H9 (cell line): ENCODE measurements around the gene PRSS22. TPM values are rescaled to one million over a fixed set of nuclear protein-coding genes. Genes with fewer than 3 reads are reported as not detected.

Source experiments
- DNase-seq: peaks from one replicate; pipeline ENCODE4 v3.0.0-alpha.2; 2017
- H2AFZ ChIP-seq: one replicate; pipeline ENCODE4 v1.6.1; 2013; ENCODE audit warnings: mild to moderate bottlenecking, low read length, control low read depth, moderate library complexity
- H2AK5ac ChIP-seq: 2 replicates; pipeline ENCODE4 v1.6.1; 2013; ENCODE audit warnings: low read length, control low read depth, mixed read lengths; ENCODE audit not compliant: insufficient read length
- H2BK120ac ChIP-seq: one replicate; pipeline ENCODE4 v1.6.1; 2013; ENCODE audit warnings: low read depth, mild to moderate bottlenecking, low read length, control low read depth, inconsistent platforms; ENCODE audit not compliant: poor library complexity, severe bottlenecking
- H2BK12ac ChIP-seq: 2 replicates; pipeline ENCODE4 v1.6.1; 2013; ENCODE audit warnings: low read length, control low read depth, mixed read lengths, low read depth; ENCODE audit not compliant: insufficient read length
- H2BK15ac ChIP-seq: 2 replicates; pipeline ENCODE4 v1.6.1; 2013; ENCODE audit warnings: low read depth, low read length, control low read depth
- H2BK20ac ChIP-seq: one replicate; pipeline ENCODE4 v1.6.1; 2013; ENCODE audit warnings: low read depth, mild to moderate bottlenecking, low read length, control low read depth, inconsistent platforms; ENCODE audit not compliant: poor library complexity, severe bottlenecking
- H2BK5ac ChIP-seq: 2 replicates; pipeline ENCODE4 v1.6.1; 2013; ENCODE audit warnings: low read length, control low read depth, mixed read lengths; ENCODE audit not compliant: insufficient read length
- H3K14ac ChIP-seq: 2 replicates; pipeline ENCODE4 v1.6.1; 2013; ENCODE audit warnings: low read length, control low read depth; ENCODE audit not compliant: insufficient read depth
- H3K18ac ChIP-seq: 2 replicates; pipeline ENCODE4 v1.6.1; 2013; ENCODE audit warnings: low read depth, mild to moderate bottlenecking, mixed read lengths, low read length, control low read depth; ENCODE audit not compliant: insufficient read length
- H3K23ac ChIP-seq: 2 replicates; pipeline ENCODE4 v1.6.1; 2013; ENCODE audit warnings: low read length, control low read depth, mixed read lengths, low read depth; ENCODE audit not compliant: insufficient read length
- H3K23me2 ChIP-seq: 2 replicates; pipeline ENCODE4 v1.6.1; 2013; ENCODE audit warnings: low read depth, mild to moderate bottlenecking, mixed read lengths, low read length, control low read depth; ENCODE audit not compliant: insufficient read length, poor library complexity, severe bottlenecking
- H3K27ac ChIP-seq: 2 replicates; pipeline ENCODE4 v1.5.1; 2013; ENCODE audit warnings: low read length, control low read depth, mixed read lengths, low read depth; ENCODE audit not compliant: insufficient read length
- H3K27me3 ChIP-seq: 2 replicates; pipeline ENCODE4 v1.6.1; 2013; ENCODE audit warnings: low read length, control low read depth, inconsistent platforms; ENCODE audit not compliant: insufficient read depth
- H3K4ac ChIP-seq: 2 replicates; pipeline ENCODE4 v1.6.1; 2013; ENCODE audit warnings: low read depth, mild to moderate bottlenecking, control low read depth, inconsistent platforms, low read length, moderate library complexity
- H3K4me1 ChIP-seq: 2 replicates; pipeline ENCODE4 v1.6.1; 2013; ENCODE audit warnings: low read length, control low read depth, inconsistent platforms; ENCODE audit not compliant: insufficient read depth
- H3K4me2 ChIP-seq: 2 replicates; pipeline ENCODE4 v1.6.1; 2013; ENCODE audit warnings: low read length, control low read depth, mixed read lengths; ENCODE audit not compliant: insufficient read length, insufficient read depth
- H3K56ac ChIP-seq: 2 replicates; pipeline ENCODE4 v1.6.1; 2013; ENCODE audit warnings: low read depth, mild to moderate bottlenecking, mixed read lengths, low read length, control low read depth; ENCODE audit not compliant: insufficient read length
- H3K79me1 ChIP-seq: 2 replicates; pipeline ENCODE4 v1.6.1; 2013; ENCODE audit warnings: low read depth, mild to moderate bottlenecking, moderate library complexity, low read length, control low read depth, inconsistent platforms; ENCODE audit not compliant: insufficient read depth, poor library complexity, severe bottlenecking
- H3K79me2 ChIP-seq: 2 replicates; pipeline ENCODE4 v1.6.1; 2013; ENCODE audit warnings: low read length, control low read depth, inconsistent platforms; ENCODE audit not compliant: insufficient read depth
- H3K9ac ChIP-seq: 2 replicates; pipeline ENCODE4 v1.6.1; 2013; ENCODE audit warnings: low read length, control low read depth, mixed read lengths; ENCODE audit not compliant: insufficient read length; ENCODE audit errors: extremely low read depth
- H3K9me3 ChIP-seq: one replicate; pipeline ENCODE4 v1.6.1; 2013; ENCODE audit warnings: low read depth, low read length, inconsistent platforms; ENCODE audit not compliant: control insufficient read depth
- H3T11ph ChIP-seq: one replicate; pipeline ENCODE4 v1.6.1; 2013; ENCODE audit warnings: mild to moderate bottlenecking, low read length, control low read depth, inconsistent platforms
- H4K20me1 ChIP-seq: one replicate; pipeline ENCODE4 v1.6.1; 2013; ENCODE audit not compliant: control insufficient read depth, insufficient read length, insufficient read depth
- H4K5ac ChIP-seq: 2 replicates; pipeline ENCODE4 v1.6.1; 2013; ENCODE audit warnings: low read depth, mild to moderate bottlenecking, mixed read lengths, low read length, control low read depth; ENCODE audit not compliant: insufficient read length
- H4K8ac ChIP-seq: replicated peaks from 2 replicates; pipeline ENCODE4 v1.6.1; 2013; ENCODE audit warnings: low read length, control low read depth, mixed read lengths, low read depth; ENCODE audit not compliant: insufficient read length
- H4K91ac ChIP-seq: 2 replicates; pipeline ENCODE4 v1.6.1; 2013; ENCODE audit warnings: low read depth, mild to moderate bottlenecking, moderate library complexity, mixed read lengths, low read length, control low read depth; ENCODE audit not compliant: insufficient read length
- H3K27ac Mint-ChIP-seq, 3 experiments: 2 replicates in 2 of 3; 3 replicates in 1 of 3; pipeline ENCODE4 v1.8.0; 2020 to 2021; ENCODE audit warnings: mixed read lengths in 3 of 3, mild to moderate bottlenecking in 1 of 3, moderate library complexity in 1 of 3
- H3K27me3 Mint-ChIP-seq: 2 replicates; pipeline ENCODE4 v1.8.0; 2021; ENCODE audit warnings: low read depth, mild to moderate bottlenecking, moderate library complexity, mixed read lengths
- H3K36me3 Mint-ChIP-seq, 3 experiments: 2 replicates in 2 of 3; 3 replicates in 1 of 3; pipeline ENCODE4 v1.8.0; 2020 to 2021; ENCODE audit warnings: low read depth in 3 of 3, mixed read lengths in 3 of 3; ENCODE audit not compliant: insufficient read depth in 1 of 3
- H3K4me1 Mint-ChIP-seq, 2 experiments: 2 replicates each; pipeline ENCODE4 v1.8.0; 2020; ENCODE audit warnings: mixed read lengths in 2 of 2
- H3K4me3 Mint-ChIP-seq, 2 experiments: 2 replicates in 1 of 2; 3 replicates in 1 of 2; pipeline ENCODE4 v1.8.0; 2020 to 2021; ENCODE audit warnings: mild to moderate bottlenecking in 2 of 2, mixed read lengths in 2 of 2, moderate library complexity in 1 of 2
- H3K9me3 Mint-ChIP-seq, 2 experiments: 2 replicates in 1 of 2; 3 replicates in 1 of 2; pipeline ENCODE4 v1.8.0; 2020; ENCODE audit warnings: mild to moderate bottlenecking in 2 of 2, mixed read lengths in 2 of 2, moderate library complexity in 1 of 2
- CTCF ChIP-seq: fragments of 200-600 bp; sonication (generic); conservative IDR thresholded peaks from 3 replicates; pipeline ENCODE4 v1.8.0; 2021; ENCODE audit warnings: antibody characterized with exemption, mild to moderate bottlenecking
- WGBS: extraction: QIAGEN DNeasy Blood & Tissue Kit; methylation state at CpG from one replicate; pipeline ENCODE4 v1.1.7; 2013; ENCODE audit warnings: missing lambda C conversion rate, low lambda C conversion rate, mixed read lengths; ENCODE audit not compliant: insufficient read length; ENCODE audit errors: extremely low coverage; 5-methylcytosine and 5-hydroxymethylcytosine counted together
- total RNA-seq: library from RNA; stranded (reverse); gene quantifications from 2 replicates; pipeline ENCODE4 v1.2.1, GENCODE V29; 2021

Gene PRSS22
- total RNA-seq, 1 experiment from 2014 or later = 1.9 TPM

GRCh38 chr16:2874912-2875362 lies 17.0 kb upstream of the PRSS22 start:
- H3K23ac ChIP-seq = no peak overlapping the region
- H3K14ac ChIP-seq = no peak overlapping the region
- H3K27me3 ChIP-seq = no peaks in the 10 kb centered on the region
- peaks cover 39% of the 10 kb centered on the region for H3K27me3 Mint-ChIP-seq
- H3K27ac ChIP-seq = no peak overlapping the region
- H3K4ac ChIP-seq = no peak overlapping the region
- no peak overlapping the region for H3K9ac ChIP-seq
- WGBS = no CpG with 5 or more reads among the region's 25 CpGs
- peak; percentile 97 for TF ChIP-seq CTCF
- peaks cover 0 to 4% of the 10 kb centered on the region in 2 experiments; a peak in 3 of 5 replicates for H3K9me3 Mint-ChIP-seq
- H4K91ac ChIP-seq = no peak overlapping the region
- H3T11ph ChIP-seq = no peak overlapping the region
- H3K36me3 Mint-ChIP-seq = no peaks in the 10 kb centered on the region
- no peaks in the 10 kb centered on the region for H3K23me2 ChIP-seq
- no peak overlapping the region for H3K27ac Mint-ChIP-seq
- H2AFZ ChIP-seq = no peak overlapping the region
- peaks cover 0 to 7% of the 10 kb centered on the region in 2 experiments; a peak in 2 of 4 replicates for H3K4me1 Mint-ChIP-seq
- H3K18ac ChIP-seq = no peak overlapping the region
- no peak overlapping the region for H2BK20ac ChIP-seq
- no peaks in the 10 kb centered on the region for H3K79me2 ChIP-seq
- no peak overlapping the region for H2BK12ac ChIP-seq
- H4K8ac ChIP-seq = no peak overlapping the region
- H2BK5ac ChIP-seq = no peak overlapping the region
- no peak overlapping the region for H2BK120ac ChIP-seq
- no peaks in the 10 kb centered on the region for H4K20me1 ChIP-seq
- DNase-seq = peak; percentile 85
- H4K5ac ChIP-seq = no peak overlapping the region
- no peaks in the 10 kb centered on the region for H3K79me1 ChIP-seq
- H2AK5ac ChIP-seq = no peak overlapping the region
- no peak overlapping the region for H3K4me2 ChIP-seq
- H3K56ac ChIP-seq = no peak overlapping the region
- H2BK15ac ChIP-seq = no peak overlapping the region
- H3K4me1 ChIP-seq = 0 out of 2 replicates have a peak, but pooled peaks cover 1% of the 10 kb centered on the region
- H3K9me3 ChIP-seq = no peaks in the 10 kb centered on the region
- no peak overlapping the region for H3K4me3 Mint-ChIP-seq
